SKM-1 (cell line): ENCODE measurements around the gene EXOSC5.

Source experiments
- DNase-seq: peaks from one replicate; lab custom pipeline; 2025; ENCODE audit not compliant: unreplicated experiment; lab: John Stamatoyannopoulos, UW

Gene EXOSC5

GRCh38 chr19:41426952-41427646, 29.9 kb upstream of the EXOSC5 start, which contains the start of gene B3GNT8:
Gene B3GNT8 (minus strand): TSS chr19:41427374. CDS start chr19:41426778, 596 bp downstream.
- peak; percentile 42 for DNase-seq

- no peak for DNase-seq
These were observed 29.1 kb upstream of the EXOSC5 start for GRCh38 chr19:41426116-41426841.

- no peak for DNase-seq
These were observed 28.3 kb upstream of the EXOSC5 start for GRCh38 chr19:41425174-41426115.

DNA sequence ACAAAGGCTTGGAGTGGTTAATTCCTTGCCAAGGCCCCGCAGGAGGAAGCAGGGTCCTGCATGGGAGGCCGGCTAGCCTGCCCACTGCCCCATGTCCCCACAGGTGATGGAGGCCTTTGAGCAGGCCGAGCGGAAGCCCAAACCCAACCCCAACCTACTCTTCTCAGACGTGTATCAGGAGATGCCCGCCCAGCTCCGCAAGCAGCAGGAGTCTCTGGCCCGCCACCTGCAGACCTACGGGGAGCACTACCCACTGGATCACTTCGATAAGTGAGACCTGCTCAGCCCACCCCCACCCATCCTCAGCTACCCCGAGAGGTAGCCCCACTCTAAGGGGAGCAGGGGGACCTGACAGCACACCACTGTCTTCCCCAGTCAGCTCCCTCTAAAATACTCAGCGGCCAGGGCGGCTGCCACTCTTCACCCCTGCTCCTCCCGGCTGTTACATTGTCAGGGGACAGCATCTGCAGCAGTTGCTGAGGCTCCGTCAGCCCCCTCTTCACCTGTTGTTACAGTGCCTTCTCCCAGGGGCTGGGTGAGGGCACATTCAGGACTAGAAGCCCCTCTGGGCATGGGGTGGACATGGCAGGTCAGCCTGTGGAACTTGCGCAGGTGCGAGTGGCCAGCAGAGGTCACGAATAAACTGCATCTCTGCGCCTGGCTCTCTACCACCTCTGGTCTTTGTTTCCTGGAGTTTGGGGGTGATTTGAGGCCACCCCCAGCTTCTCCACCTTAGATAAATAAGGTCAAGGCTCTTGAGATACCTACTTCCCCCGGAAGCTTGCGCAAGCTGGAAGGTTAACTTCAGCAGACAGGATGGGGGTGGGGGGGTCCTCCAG, 27.4 kb upstream of the EXOSC5 start:
- DNase-seq, result peak; percentile 61

DNA sequence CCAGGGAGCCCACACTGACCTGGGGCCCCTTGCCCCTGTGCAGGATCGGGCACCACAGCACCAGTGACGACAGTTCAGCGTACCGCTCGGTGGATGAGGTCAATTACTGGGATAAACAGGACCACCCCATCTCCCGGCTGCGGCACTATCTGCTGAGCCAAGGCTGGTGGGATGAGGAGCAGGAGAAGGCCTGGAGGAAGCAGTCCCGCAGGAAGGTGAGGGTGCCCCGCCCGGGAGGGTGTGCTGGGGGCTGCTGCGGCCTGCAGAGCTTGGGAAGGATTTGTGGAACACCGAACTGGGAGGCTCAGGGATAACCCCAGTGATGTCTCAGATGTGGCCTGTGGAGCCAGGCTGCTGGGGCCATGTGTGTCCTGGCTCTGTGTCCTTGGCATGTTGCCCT, 25.8 kb upstream of the EXOSC5 start:
- DNase-seq, result no peak

DNA sequence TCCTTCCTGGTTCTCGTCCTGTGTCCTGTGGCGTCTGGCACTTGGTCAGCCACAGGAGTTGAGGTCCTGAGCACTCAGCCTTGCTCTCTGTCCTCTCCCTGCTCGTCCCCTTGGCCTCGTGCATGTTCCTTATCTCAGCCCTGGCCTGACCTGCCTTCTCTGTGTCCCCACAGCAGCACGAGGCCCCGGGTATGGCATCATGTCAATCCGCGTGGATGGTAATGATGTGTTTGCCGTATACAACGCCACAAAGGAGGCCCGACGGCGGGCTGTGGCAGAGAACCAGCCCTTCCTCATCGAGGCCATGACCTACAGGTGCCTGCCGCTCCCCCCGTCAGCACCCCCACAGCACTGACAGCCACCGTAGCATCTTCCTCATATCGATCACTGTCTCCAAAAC, 25.3 kb upstream of the EXOSC5 start:
- DNase-seq, result no peak

DNA sequence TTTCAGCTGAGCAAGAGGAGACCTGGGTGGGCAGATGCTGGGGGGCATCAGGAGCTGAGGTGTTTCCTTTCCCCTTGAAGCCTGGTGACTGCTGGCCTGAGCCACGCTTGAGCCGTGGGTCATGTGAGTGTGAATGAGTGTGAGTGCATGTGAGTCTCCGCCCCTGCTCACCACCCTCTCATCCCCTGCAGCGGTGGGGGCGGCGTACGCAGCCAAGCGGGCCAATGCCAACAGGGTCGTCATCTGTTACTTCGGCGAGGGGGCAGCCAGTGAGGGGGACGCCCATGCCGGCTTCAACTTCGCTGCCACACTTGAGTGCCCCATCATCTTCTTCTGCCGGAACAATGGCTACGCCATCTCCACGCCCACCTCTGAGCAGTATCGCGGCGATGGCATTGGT, 24.8 kb upstream of the EXOSC5 start:
- DNase-seq, result no peak

GRCh38 chr19:41421314-41421713, 24.2 kb upstream of the EXOSC5 start:
- no peak for DNase-seq

- peak; percentile 69 for DNase-seq
These were observed 23.1 kb upstream of the EXOSC5 start for GRCh38 chr19:41420101-41420880.

DNA sequence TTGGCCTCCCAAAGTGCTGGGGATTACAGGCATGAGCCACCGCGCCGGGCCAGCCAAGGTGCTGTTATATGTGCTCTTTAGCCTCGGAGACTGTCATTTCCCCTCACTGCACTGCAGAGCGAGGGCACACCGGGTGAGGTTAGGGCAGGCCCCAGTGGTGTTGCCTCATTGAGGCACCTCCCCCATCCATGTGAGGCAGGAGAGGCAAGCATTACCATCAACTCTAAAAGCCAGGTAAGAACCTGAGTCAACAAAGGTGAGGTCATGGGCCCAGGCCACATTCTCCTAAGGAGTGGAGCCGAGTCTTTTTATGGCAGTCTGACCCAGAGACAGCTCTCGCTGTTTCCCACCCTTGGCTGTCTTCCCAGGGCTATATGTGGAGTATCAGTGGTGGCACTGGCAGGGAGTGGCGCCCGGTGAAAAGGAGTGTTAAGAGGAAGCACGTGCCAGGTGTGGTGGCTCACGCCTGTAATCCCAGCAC, 19.1 kb upstream of the EXOSC5 start:
- peak; percentile 19 for DNase-seq

DNA sequence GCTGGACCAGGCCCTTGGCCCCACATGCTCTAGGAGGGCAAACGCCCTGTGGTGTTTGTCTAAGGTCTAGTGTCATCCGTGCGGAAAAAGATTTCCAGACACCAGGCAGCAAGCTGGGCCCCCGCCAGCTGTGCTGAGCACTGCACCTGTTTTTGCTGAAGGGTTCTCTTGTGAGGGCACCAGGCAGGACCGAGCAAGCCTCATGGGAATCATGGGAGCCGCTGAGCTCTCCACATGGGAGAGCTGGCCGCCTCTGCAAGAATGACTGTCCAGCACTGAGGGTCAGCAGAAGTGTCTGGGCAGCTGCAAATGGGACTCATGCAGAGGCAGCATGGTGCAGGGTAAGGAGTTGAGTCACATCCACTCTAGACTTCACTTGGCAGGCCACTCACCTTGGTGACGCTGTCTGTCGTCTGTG, 18.0 kb upstream of the EXOSC5 start:
- DNase-seq, result no peak

DNA sequence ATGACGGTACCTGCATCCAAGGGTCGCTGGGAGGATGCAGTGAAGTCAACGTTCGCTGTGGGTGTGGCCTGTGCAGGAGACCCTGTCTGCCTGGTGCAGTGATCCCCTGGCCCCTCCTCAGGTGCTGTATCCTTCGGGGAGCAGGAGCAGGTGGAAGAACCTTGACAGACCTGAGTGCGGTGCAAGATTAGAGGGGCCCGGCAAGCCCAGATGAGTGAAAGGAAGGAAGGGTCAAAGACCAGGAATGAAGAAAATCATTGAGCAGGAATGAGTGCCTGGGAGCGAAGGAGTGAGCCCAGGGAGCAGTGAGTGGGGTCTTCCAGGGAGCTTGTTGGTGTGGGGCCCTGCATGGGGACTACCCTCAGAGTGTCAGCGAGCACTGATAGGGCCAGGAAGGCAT, 17.3 kb upstream of the EXOSC5 start:
- no peak for DNase-seq

GRCh38 chr19:41413947-41414346, 16.8 kb upstream of the EXOSC5 start:
- no peak for DNase-seq

- DNase-seq, result no peak
These were observed 15.8 kb upstream of the EXOSC5 start for GRCh38 chr19:41412953-41413352.

DNA sequence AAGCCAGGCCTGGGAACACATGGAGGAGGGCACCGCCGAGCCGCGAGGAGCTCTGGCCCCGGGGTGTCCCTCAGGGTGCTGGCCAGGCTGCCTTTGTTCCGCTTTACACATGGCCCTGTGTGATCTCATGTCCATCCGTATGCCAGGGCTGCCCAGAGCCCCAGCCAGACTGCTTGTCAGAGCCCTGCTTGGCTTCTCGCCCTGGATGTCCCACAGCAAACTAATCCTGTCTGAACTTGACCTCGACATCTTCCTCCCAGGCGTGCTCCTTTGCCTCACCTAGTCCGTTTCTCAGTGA, 14.8 kb upstream of the EXOSC5 start:
- DNase-seq, result no peak

GRCh38 chr19:41411100-41411967, 14.2 kb upstream of the EXOSC5 start:
- DNase-seq, result no peak

DNA sequence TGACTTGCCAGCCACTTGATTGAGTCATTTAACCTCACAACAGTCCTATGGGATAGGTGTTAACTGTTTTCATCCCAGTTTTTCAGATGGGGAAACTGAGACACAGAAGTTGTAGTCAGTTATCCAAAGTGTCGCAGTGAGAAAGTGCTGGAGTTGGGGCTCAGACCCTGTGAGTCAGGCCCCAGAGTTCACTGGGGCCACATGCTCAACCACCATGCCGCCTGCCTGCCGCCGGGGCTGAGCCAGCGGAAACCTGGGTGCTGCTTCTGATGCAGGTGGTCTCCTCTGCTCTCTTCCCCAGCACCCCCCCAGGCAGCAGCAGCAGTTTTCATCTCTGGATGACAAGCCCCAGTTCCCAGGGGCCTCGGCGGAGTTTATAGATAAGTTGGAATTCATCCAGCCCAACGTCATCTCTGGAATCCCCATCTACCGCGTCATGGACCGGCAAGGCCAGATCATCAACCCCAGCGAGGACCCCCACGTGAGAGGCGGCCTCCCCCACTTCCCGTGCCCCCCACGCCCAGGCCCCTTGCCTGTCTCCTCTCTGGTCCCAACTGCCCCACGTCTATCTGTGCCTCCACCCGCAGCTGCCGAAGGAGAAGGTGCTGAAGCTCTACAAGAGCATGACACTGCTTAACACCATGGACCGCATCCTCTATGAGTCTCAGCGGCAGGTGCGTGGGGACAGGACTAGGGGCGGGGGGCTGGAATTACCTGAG, 13.3 kb upstream of the EXOSC5 start:
- DNase-seq, result no peak

DNA sequence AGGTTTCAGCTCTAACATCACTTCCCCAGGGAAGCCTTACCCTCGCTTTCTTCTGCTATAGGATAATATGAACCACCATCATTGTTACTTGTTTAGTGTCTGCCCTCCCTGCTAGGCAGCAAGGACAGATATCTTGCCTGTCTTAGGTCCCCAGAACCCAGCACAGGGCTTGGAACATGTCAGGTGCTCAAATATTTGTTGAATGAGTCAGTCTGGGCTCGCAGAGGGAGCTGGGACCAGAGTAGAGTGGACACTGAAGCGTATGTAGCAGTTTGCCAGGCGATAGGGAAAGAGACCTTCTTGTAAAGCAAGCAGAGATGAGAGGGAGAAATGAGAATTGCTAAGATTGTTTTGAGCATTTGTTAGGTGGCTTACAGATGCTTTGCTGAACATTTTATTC, 12.1 kb upstream of the EXOSC5 start:
- no peak for DNase-seq
